ENCODE measurements around the gene EPN2. TPM values are rescaled to one million over a fixed set of nuclear protein-coding genes. Genes with fewer than 3 reads are reported as not detected.

The EPN2 gene
- total RNA-seq, 1 experiment from 2014 or later, result 113 TPM

GRCh38 chr17:19327031-19327783 is 90.0 kb downstream of the EPN2 start:
- Histone ChIP-seq H3K9me3 (ENCODE audit: insufficient read depth, low read depth) (peaks cover 9% of the 10 kb centered on the region; the same call in 1 of the 2 replicates), H3K4me3 (no peak overlapping the region), H3K4me2 (peak overlapping the region; percentile 26), H3K9me2 (ENCODE audit: insufficient read depth) (no peaks in the 10 kb centered on the region), H2AFZ (no peak overlapping the region), H3F3A (ENCODE audit: insufficient read depth, low read depth) (peaks cover 24% of the 10 kb centered on the region), H3K4me1 (replicated peaks; ENCODE audit: insufficient read depth) (peaks cover 17% of the 10 kb centered on the region), H4K20me1 (ENCODE audit: insufficient read depth) (no peaks in the 10 kb centered on the region), H3K27me3 (ENCODE audit: insufficient read depth, low read depth) (no peaks in the 10 kb centered on the region), H3K36me3 (ENCODE audit: low read depth) (peaks cover 6% of the 10 kb centered on the region; the same call in 1 of the 2 replicates), H3K79me2 (ENCODE audit: low read depth) (no peaks in the 10 kb centered on the region), H3K27ac (peak overlapping the region; percentile 49)
- peak; percentile 75 to 86 for DNase-seq
- TSS peak; percentile 23 for BruUV-seq (replicated peaks)
- ChIA-PET CTCF (interaction anchor here (0.6 to 1.3 kb wide), 3 partner anchors 18 to 316 kb away, joined by 3 to 9 read pairs (median 4); no protein-coding TSS in a partner anchor), POLR2A (ENCODE audit: unreplicated experiment) (interaction anchor here (0.7 to 0.8 kb wide), 3 partner anchors 17 to 89 kb away, joined by 3 to 6 read pairs (median 3); partner anchors contain the start of gene MAPK7)
- TF ChIP-seq EZH2 (IDR thresholded peaks at IDR 0.05; ENCODE audit: low read depth), result no peak
- no peak for TF ChIP-seq CTCF (conservative IDR thresholded peaks at IDR 0.05)
- intact Hi-C loops (cut with micrococcal nuclease; ENCODE audit: unreplicated experiment), result loop anchor here (1.0 kb wide), 3 partner anchors 18 to 35 kb away; partner anchors contain the start of gene B9D1

- CTCF ChIA-PET, result no interaction called here
- Histone ChIP-seq H3F3A (ENCODE audit: insufficient read depth, low read depth) (peaks cover 24% of the 10 kb centered on the region), H3K27me3 (ENCODE audit: insufficient read depth, low read depth) (no peaks in the 10 kb centered on the region), H3K4me3 (no peak overlapping the region), H3K9me2 (ENCODE audit: insufficient read depth) (no peaks in the 10 kb centered on the region), H3K9me3 (ENCODE audit: insufficient read depth, low read depth) (peaks cover 9% of the 10 kb centered on the region; the same call in 1 of the 2 replicates), H3K27ac (no peak overlapping the region), H3K4me2 (no peak overlapping the region), H4K20me1 (ENCODE audit: insufficient read depth) (no peaks in the 10 kb centered on the region), H3K79me2 (ENCODE audit: low read depth) (no peaks in the 10 kb centered on the region), H3K4me1 (replicated peaks; ENCODE audit: insufficient read depth) (peaks cover 17% of the 10 kb centered on the region), H3K36me3 (ENCODE audit: low read depth) (peaks cover 6% of the 10 kb centered on the region; the same call in 1 of the 2 replicates), H2AFZ (no peak overlapping the region)
- intact Hi-C loops (cut with micrococcal nuclease; ENCODE audit: unreplicated experiment), result no loop called here
- TF ChIP-seq EZH2 (IDR thresholded peaks at IDR 0.05; ENCODE audit: low read depth), result no peak
- POLR2A ChIA-PET (ENCODE audit: unreplicated experiment), result no interaction called here
- DNase-seq, result no peak
- no TSS peak for BruUV-seq (replicated peaks)
These were observed 91.4 kb downstream of the EPN2 start for GRCh38 chr17:19328441-19329061.

GRCh38 chr17:19329136-19329535 is 92.0 kb downstream of the EPN2 start:
- BruUV-seq (replicated peaks), result no TSS peak
- H3K4me3 ChIP-seq, result no peak overlapping the region
- CTCF ChIA-PET, result interaction anchor here (0.6 kb wide), 1 partner anchor 617 kb away, joined by 3 read pairs; no protein-coding TSS in a partner anchor

More at GRCh38 chr17:19329136-19329535, 92.0 kb downstream of the EPN2 start:
- H4K20me1 ChIP-seq (ENCODE audit: insufficient read depth), result no peaks in the 10 kb centered on the region
- H3K27me3 ChIP-seq (ENCODE audit: insufficient read depth, low read depth), result no peaks in the 10 kb centered on the region
- H3K4me2 ChIP-seq, result no peak overlapping the region
- H3F3A ChIP-seq (ENCODE audit: insufficient read depth, low read depth), result peaks cover 24% of the 10 kb centered on the region
- H3K4me1 ChIP-seq (replicated peaks; ENCODE audit: insufficient read depth), result peaks cover 17% of the 10 kb centered on the region
- DNase-seq, result no peak
- intact Hi-C loops (cut with micrococcal nuclease; ENCODE audit: unreplicated experiment), result no loop called here
- TF ChIP-seq CTCF (conservative IDR thresholded peaks at IDR 0.05) (no peak), EZH2 (IDR thresholded peaks at IDR 0.05; ENCODE audit: low read depth) (no peak)
- no peaks in the 10 kb centered on the region for H3K79me2 ChIP-seq (ENCODE audit: low read depth)
- peaks cover 9% of the 10 kb centered on the region; the same call in 1 of the 2 replicates for H3K9me3 ChIP-seq (ENCODE audit: insufficient read depth, low read depth)
- H2AFZ ChIP-seq, result no peak overlapping the region
- no peak overlapping the region for H3K27ac ChIP-seq
- H3K36me3 ChIP-seq (ENCODE audit: low read depth), result peaks cover 6% of the 10 kb centered on the region; the same call in 1 of the 2 replicates
- H3K9me2 ChIP-seq (ENCODE audit: insufficient read depth), result no peaks in the 10 kb centered on the region
- POLR2A ChIA-PET (ENCODE audit: unreplicated experiment), result no interaction called here

Data from PC-9 (cell line).